K562 (cell line): Measurements from ENCODE around the gene ZNF747. TPM values are rescaled to one million over a fixed set of nuclear protein-coding genes. Genes with fewer than 3 reads are reported as not detected.

Experiments used
- CTBP1 ChIP-seq: fragments of 450-650 bp; IDR thresholded peaks from 2 replicates; pipeline ENCODE4 v1.6.1; 2016; ENCODE audit warnings: borderline replicate concordance
- FUS ChIP-seq: fragments of 200-400 bp; formaldehyde crosslinking; optimal IDR thresholded peaks from 2 replicates; pipeline ENCODE3; 2017; ENCODE audit warnings: low read depth, low read length
- HEY1 ChIP-seq: fragments of 250-450 bp; sonication (Bioruptor Pico); IDR thresholded peaks from 2 replicates; pipeline ENCODE4 v1.5.0; 2020; ENCODE audit warnings: mild to moderate bottlenecking, moderate library complexity, borderline replicate concordance
- HNRNPL ChIP-seq: fragments of 200-400 bp; formaldehyde crosslinking; IDR thresholded peaks from 2 replicates; pipeline ENCODE4 v1.6.1; 2017; ENCODE audit warnings: low read depth, mild to moderate bottlenecking, low read length
- MLLT1 ChIP-seq, 2 experiments: fragments of 450-650 bp; IDR thresholded peaks; 2 replicates each; pipeline ENCODE4 v1.6.1; 2016
- NFRKB ChIP-seq: fragments of 450-650 bp; IDR thresholded peaks from 2 replicates; pipeline ENCODE4 v1.6.1; 2016; ENCODE audit warnings: low read depth
- RFX7 ChIP-seq: fragments of 250-450 bp; sonication (Bioruptor Pico); IDR thresholded peaks from 2 replicates; pipeline ENCODE4 v1.5.1; 2021; ENCODE audit warnings: mild to moderate bottlenecking
- SMARCE1 ChIP-seq: fragments of 450-650 bp; IDR thresholded peaks from 2 replicates; pipeline ENCODE4 v1.7.1; 2016; ENCODE audit warnings: mild to moderate bottlenecking
- TCF7 ChIP-seq: sonication (generic); IDR thresholded peaks from 2 replicates; pipeline ENCODE4 v1.6.1; 2016; ENCODE audit warnings: antibody characterized with exemption, borderline replicate concordance
- THRB ChIP-seq: fragments of 450-650 bp; formaldehyde crosslinking; conservative IDR thresholded peaks from 2 replicates; pipeline ENCODE4 v1.4.0; 2022; ENCODE audit warnings: mild to moderate bottlenecking, missing genetic modification characterization
- ZBTB40 ChIP-seq, 2 experiments: fragments of 450-650 bp in 1 of 2; sonication (generic) in 1 of 2; formaldehyde crosslinking in 1 of 2; IDR thresholded peaks; 2 replicates each; pipeline versions ENCODE4 v1.7.1 to v1.9.0; 2016 to 2022; ENCODE audit warnings: inconsistent platforms in 1 of 2, mild to moderate bottlenecking in 1 of 2, missing genetic modification reagents in 1 of 2
- ZNF165 ChIP-seq: fragments of 250-450 bp; sonication (Bioruptor Pico); IDR thresholded peaks from 2 replicates; pipeline ENCODE4 v1.4.0; 2020; ENCODE audit warnings: borderline replicate concordance
- ZNF280B ChIP-seq: fragments of 250-450 bp; sonication (Bioruptor Pico); IDR thresholded peaks from 2 replicates; pipeline ENCODE4 v1.5.1; 2021; ENCODE audit warnings: mild to moderate bottlenecking
- polyA plus RNA-seq, 8 experiments: library from polyadenylated mRNA; depleted of rRNA in 4 of 8; stranded (reverse) in 5 of 8; unstranded in 3 of 8; fragments of >200 nt; fragmentation: Nextera tagmentation in 2 of 8; fragmentation: Illumina TruSeq in 1 of 8; extraction: Ambion mirVana in 2 of 8; extraction: Trizol in 1 of 8; gene quantifications; 2 replicates each; pipeline versions ENCODE4 v1.2.1 to v1.2.3, GENCODE V29; 2011 to 2014; ENCODE audit warnings: inconsistent platforms in 1 of 8, missing spikeins in 1 of 8
- total RNA-seq, 7 experiments: library from RNA; depleted of rRNA in 6 of 7; stranded (reverse); fragments of >200 nt in 6 of 7; fragmentation: Illumina TruSeq in 2 of 7; extraction: Trizol in 2 of 7; gene quantifications; 2 replicates each; pipeline versions ENCODE4 v1.2.1 to v1.2.3, GENCODE V29; 2011 to 2021; ENCODE audit warnings: low replicate concordance in 1 of 7

Gene ZNF747
- total and polyA plus RNA-seq, 9 of the 15 experiments (the other 6 are each of a cell fraction or from before 2014, with no cell fraction given) = 0.14 to 3.3 (median 1.5) TPM

- TF ChIP-seq SMARCE1 (no peak), TCF7 (0 out of 2 replicates have a peak, but pooled peaks have one; percentile 14), FUS (peak; percentile 64), HEY1 (0 out of 2 replicates have a peak, but pooled peaks have one; percentile 41), ZNF280B (no peak), RFX7 (CRISPR knock-in tag) (0 out of 2 replicates have a peak, but pooled peaks have one; percentile 17), ZBTB40 (IDR thresholded peaks at IDR 0.05) (peak; percentile 95), ZBTB40 (CRISPR knock-in tag; IDR thresholded peaks at IDR 0.05) (no peak), THRB (CRISPR knock-in tag) (no peak), HNRNPL (peak; percentile 59; the same call in 1 of the 2 replicates), ZNF165 (CRISPR knock-in tag) (no peak), MLLT1 (IDR thresholded peaks at IDR 0.05) (no peak), CTBP1 (peak; percentile 75), NFRKB (peak; percentile 72; the same call in 1 of the 2 replicates)
Measured at GRCh38 chr16:30526823-30527634, 7.6 kb downstream of the ZNF747 start (continued).
